Stimulated activated CD8-positive, alpha-beta memory T cell treated with anti-CD3 and anti-CD28 coated beads, Interleukin-4, amount 100 ng/mL, for 4 hours (primary cell): ENCODE data around the gene LYSMD2.
"Not testable (repeated sequence)": the region's sequence is repeated elsewhere in the genome, so short reads cannot be mapped to it uniquely, and the experiment has no call there.

Source experiments
- DNase-seq, 2 donors: peaks; one replicate each; pipeline ENCODE4 v3.0.0-alpha.2; 2020; ENCODE audit warnings: low read depth in 2 of 2, low spot score in 1 of 2

The LYSMD2 gene

GRCh38 chr15:51737522-51738305 is at the start of gene LYSMD2:
TSS of gene LYSMD2 (minus strand) at chr15:51737655. CDS start at chr15:51737622, 33 bp downstream.
- DNase-seq = peak; percentile 40 to 58

GRCh38 chr15:51787130-51787529 is 49.7 kb upstream of the LYSMD2 start:
- not testable (repeated sequence) for DNase-seq

GRCh38 chr15:51783967-51784366 is 46.5 kb upstream of the LYSMD2 start:
- no peak for DNase-seq

GRCh38 chr15:51782357-51782896 is 45.0 kb upstream of the LYSMD2 start:
- no peak for DNase-seq

- no peak for DNase-seq
Measured at GRCh38 chr15:51781506-51781905, 44.1 kb upstream of the LYSMD2 start.

GRCh38 chr15:51780636-51781035 is 43.2 kb upstream of the LYSMD2 start:
- DNase-seq = no peak

- DNase-seq = peak; percentile 30
Measured at GRCh38 chr15:51776952-51777569, 39.6 kb upstream of the LYSMD2 start.

GRCh38 chr15:51775967-51776816 is 38.7 kb upstream of the LYSMD2 start:
- DNase-seq = no peak

- DNase-seq = no peak
Measured at GRCh38 chr15:51774916-51775315, 37.5 kb upstream of the LYSMD2 start.

- no peak for DNase-seq
Measured at GRCh38 chr15:51771773-51772172, 34.3 kb upstream of the LYSMD2 start.

- no peak for DNase-seq
Measured at GRCh38 chr15:51770902-51771301, 33.4 kb upstream of the LYSMD2 start.

GRCh38 chr15:51768018-51768417 is 30.6 kb upstream of the LYSMD2 start:
- DNase-seq = no peak

GRCh38 chr15:51766341-51766740 is 28.9 kb upstream of the LYSMD2 start:
- DNase-seq = no peak

- no peak for DNase-seq
Measured at GRCh38 chr15:51765751-51766150, 28.3 kb upstream of the LYSMD2 start.

GRCh38 chr15:51760805-51761204 is 23.4 kb upstream of the LYSMD2 start:
- DNase-seq = no peak

- no peak for DNase-seq
Measured at GRCh38 chr15:51759557-51760070, 22.2 kb upstream of the LYSMD2 start.

GRCh38 chr15:51758645-51759044 is 21.2 kb upstream of the LYSMD2 start:
- DNase-seq = no peak

- no peak for DNase-seq
Measured at GRCh38 chr15:51757450-51757849, 20.0 kb upstream of the LYSMD2 start.

- no peak for DNase-seq
Measured at GRCh38 chr15:51756482-51756881, 19.0 kb upstream of the LYSMD2 start.

GRCh38 chr15:51755790-51756189 is 18.3 kb upstream of the LYSMD2 start:
- DNase-seq = no peak

GRCh38 chr15:51754267-51754666 is 16.8 kb upstream of the LYSMD2 start:
- DNase-seq = no peak
